Stomach smooth muscle (tissue), 2 donors: ENCODE results near the gene CEACAM7.
"Not testable (repeated sequence)": the region's sequence is repeated elsewhere in the genome, so short reads cannot be mapped to it uniquely, and the experiment has no call there.

ENCODE experiments used
- H3K27ac ChIP-seq: one replicate; pipeline ENCODE4 v1.7.0; 2013; ENCODE audit warnings: mild to moderate bottlenecking, low read length, inconsistent platforms
- H3K27me3 ChIP-seq, 2 donors: one replicate each; pipeline ENCODE4 v1.7.0; 2013; ENCODE audit warnings: low read length in 2 of 2; ENCODE audit not compliant: insufficient read depth in 2 of 2, control insufficient read depth in 1 of 2
- H3K36me3 ChIP-seq, 2 donors: one replicate each; pipeline ENCODE4 v1.7.0; 2013; ENCODE audit warnings: low read length in 2 of 2; ENCODE audit not compliant: control insufficient read depth in 2 of 2, insufficient read depth in 2 of 2
- H3K4me1 ChIP-seq: one replicate; pipeline ENCODE4 v1.7.0; 2013; ENCODE audit warnings: low read length; ENCODE audit not compliant: control insufficient read depth, insufficient read depth
- H3K4me3 ChIP-seq, 2 donors: one replicate each; pipeline ENCODE4 v1.7.0; 2013; ENCODE audit warnings: low read length in 2 of 2
- H3K9ac ChIP-seq, 2 donors: one replicate each; pipeline ENCODE4 v1.7.0; 2013; ENCODE audit warnings: low read length in 2 of 2, mild to moderate bottlenecking in 1 of 2
- H3K9me3 ChIP-seq, 2 donors: one replicate each; pipeline ENCODE4 v1.7.0; 2013; ENCODE audit warnings: low read length in 2 of 2; ENCODE audit not compliant: control insufficient read depth in 2 of 2
- donor health status: healthy.
- donor health status: Pancreatic carcinoma.

The CEACAM7 gene

GRCh38 chr19:41656756-41657155, 31.3 kb downstream of the CEACAM7 start:
- not testable (repeated sequence) for H3K36me3 ChIP-seq, H3K27ac ChIP-seq, H3K4me1 ChIP-seq, H3K9me3 ChIP-seq, H3K4me3 ChIP-seq, H3K9ac ChIP-seq
- peaks cover 13 to 15% of the 10 kb centered on the region in 2 donors for H3K27me3 ChIP-seq

- H3K9ac ChIP-seq, result no peak overlapping the region
- H3K27me3 ChIP-seq, result peaks cover 13 to 28% of the 10 kb centered on the region in 2 donors
- H3K4me3 ChIP-seq, result no peak overlapping the region
- no peaks in the 10 kb centered on the region for H3K9me3 ChIP-seq
- no peak overlapping the region for H3K27ac ChIP-seq
- no peaks in the 10 kb centered on the region for H3K36me3 ChIP-seq
- no peaks in the 10 kb centered on the region for H3K4me1 ChIP-seq
Measured at GRCh38 chr19:41652250-41652649, 35.8 kb downstream of the CEACAM7 start.

- H3K4me3 ChIP-seq, result no peak overlapping the region
- no peak overlapping the region for H3K9ac ChIP-seq
- H3K36me3 ChIP-seq, result no peaks in the 10 kb centered on the region
- peaks cover 9 to 23% of the 10 kb centered on the region in 2 donors for H3K27me3 ChIP-seq
- no peaks in the 10 kb centered on the region for H3K9me3 ChIP-seq
- no peak overlapping the region for H3K27ac ChIP-seq
- H3K4me1 ChIP-seq, result no peaks in the 10 kb centered on the region
Measured at GRCh38 chr19:41649827-41650226, 38.2 kb downstream of the CEACAM7 start.

GRCh38 chr19:41646589-41647204, 41.4 kb downstream of the CEACAM7 start:
- Histone ChIP-seq H3K9ac (no peak overlapping the region), H3K36me3 (no peaks in the 10 kb centered on the region), H3K4me3 (no peak overlapping the region), H3K27me3 (peaks cover 0 to 14% of the 10 kb centered on the region in 2 donors), H3K4me1 (no peaks in the 10 kb centered on the region), H3K27ac (no peak overlapping the region), H3K9me3 (no peaks in the 10 kb centered on the region)

- Histone ChIP-seq H3K9me3 (no peaks in the 10 kb centered on the region), H3K27me3 (peaks cover 8 to 11% of the 10 kb centered on the region in 2 donors), H3K4me1 (no peaks in the 10 kb centered on the region)
Measured at GRCh38 chr19:41641879-41642485, 46.1 kb downstream of the CEACAM7 start.

GRCh38 chr19:41638641-41639081, 49.4 kb downstream of the CEACAM7 start:
- Histone ChIP-seq H3K4me3 (no peak overlapping the region), H3K27me3 (peaks cover 8 to 11% of the 10 kb centered on the region in 2 donors), H3K36me3 (no peaks in the 10 kb centered on the region), H3K27ac (no peak overlapping the region), H3K9me3 (no peaks in the 10 kb centered on the region), H3K4me1 (no peaks in the 10 kb centered on the region), H3K9ac (no peak overlapping the region)

More at GRCh38 chr19:41641879-41642485, 46.1 kb downstream of the CEACAM7 start:
- Histone ChIP-seq H3K4me3 (no peak overlapping the region), H3K9ac (no peak overlapping the region), H3K36me3 (no peaks in the 10 kb centered on the region), H3K27ac (no peak overlapping the region)

- Histone ChIP-seq H3K9ac (no peak overlapping the region), H3K27me3 (peaks cover 8 to 11% of the 10 kb centered on the region in 2 donors), H3K4me1 (no peaks in the 10 kb centered on the region), H3K27ac (no peak overlapping the region), H3K36me3 (no peaks in the 10 kb centered on the region), H3K9me3 (peaks cover 0 to 2% of the 10 kb centered on the region in 2 donors), H3K4me3 (no peak overlapping the region)
Measured at GRCh38 chr19:41637484-41637883, 50.6 kb downstream of the CEACAM7 start.

GRCh38 chr19:41627966-41628675, 59.9 kb downstream of the CEACAM7 start:
- Histone ChIP-seq H3K4me1 (no peaks in the 10 kb centered on the region), H3K9me3 (peaks cover 0 to 4% of the 10 kb centered on the region in 2 donors), H3K27ac (no peak overlapping the region), H3K9ac (no peak overlapping the region), H3K4me3 (no peak overlapping the region), H3K27me3 (peaks cover 0 to 17% of the 10 kb centered on the region in 2 donors), H3K36me3 (no peaks in the 10 kb centered on the region)

GRCh38 chr19:41626877-41627276, 61.2 kb downstream of the CEACAM7 start, which contains the start of gene CEACAM4:
TSS of gene CEACAM4 (minus strand) at chr19:41627074. CDS start at chr19:41626963, 111 bp downstream.
- Histone ChIP-seq H3K27me3 (peaks cover 0 to 17% of the 10 kb centered on the region in 2 donors), H3K4me3 (no peak within 1 kb of the TSS), H3K36me3 (no peaks in the 10 kb centered on the region), H3K9me3 (peaks cover 0 to 2% of the 10 kb centered on the region in 2 donors), H3K9ac (no peak within 1 kb of the TSS), H3K4me1 (no peaks in the 10 kb centered on the region), H3K27ac (no peak within 1 kb of the TSS)

GRCh38 chr19:41626278-41626677, 61.8 kb downstream of the CEACAM7 start:
- H3K9me3 ChIP-seq, result peaks cover 0 to 2% of the 10 kb centered on the region in 2 donors
- peaks cover 0 to 15% of the 10 kb centered on the region in 2 donors for H3K27me3 ChIP-seq

More at GRCh38 chr19:41626278-41626677, 61.8 kb downstream of the CEACAM7 start:
- Histone ChIP-seq H3K9ac (no peak overlapping the region), H3K36me3 (no peaks in the 10 kb centered on the region), H3K4me1 (no peaks in the 10 kb centered on the region), H3K27ac (no peak overlapping the region), H3K4me3 (no peak overlapping the region)
